ENCODE data around the gene NPHP4.

NPHP4 gene

GRCh38 chr1:5865056-5865455, 127.2 kb downstream of the NPHP4 start:
- H3K4me3 ChIP-seq (replicated peaks in 1 of 2; ENCODE audit: low read depth in 2 of 2, low read length in 2 of 2), result no peak overlapping the region
- TF ChIP-seq, protein P1, sequence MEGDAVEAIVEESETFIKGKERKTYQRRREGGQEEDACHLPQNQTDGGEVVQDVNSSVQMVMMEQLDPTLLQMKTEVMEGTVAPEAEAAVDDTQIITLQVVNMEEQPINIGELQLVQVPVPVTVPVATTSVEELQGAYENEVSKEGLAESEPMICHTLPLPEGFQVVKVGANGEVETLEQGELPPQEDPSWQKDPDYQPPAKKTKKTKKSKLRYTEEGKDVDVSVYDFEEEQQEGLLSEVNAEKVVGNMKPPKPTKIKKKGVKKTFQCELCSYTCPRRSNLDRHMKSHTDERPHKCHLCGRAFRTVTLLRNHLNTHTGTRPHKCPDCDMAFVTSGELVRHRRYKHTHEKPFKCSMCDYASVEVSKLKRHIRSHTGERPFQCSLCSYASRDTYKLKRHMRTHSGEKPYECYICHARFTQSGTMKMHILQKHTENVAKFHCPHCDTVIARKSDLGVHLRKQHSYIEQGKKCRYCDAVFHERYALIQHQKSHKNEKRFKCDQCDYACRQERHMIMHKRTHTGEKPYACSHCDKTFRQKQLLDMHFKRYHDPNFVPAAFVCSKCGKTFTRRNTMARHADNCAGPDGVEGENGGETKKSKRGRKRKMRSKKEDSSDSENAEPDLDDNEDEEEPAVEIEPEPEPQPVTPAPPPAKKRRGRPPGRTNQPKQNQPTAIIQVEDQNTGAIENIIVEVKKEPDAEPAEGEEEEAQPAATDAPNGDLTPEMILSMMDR (IDR thresholded peaks at IDR 0.05; ENCODE audit: low read depth, low read length), result no peak
- no peak for DNase-seq (ENCODE audit: low read depth in 2 of 2)

GRCh38 chr1:5864256-5864655, 128.0 kb downstream of the NPHP4 start:
- TF ChIP-seq, protein P1 (IDR thresholded peaks at IDR 0.05; ENCODE audit: low read depth, low read length), result no peak
- DNase-seq (ENCODE audit: low read depth in 2 of 2), result no peak

GRCh38 chr1:5863238-5863637, 129.0 kb downstream of the NPHP4 start:
- no peak for DNase-seq (ENCODE audit: low read depth in 2 of 2)
- H3K4me3 ChIP-seq (replicated peaks in 1 of 2; ENCODE audit: low read depth in 2 of 2, low read length in 2 of 2), result no peak overlapping the region
- TF ChIP-seq, protein P1 (IDR thresholded peaks at IDR 0.05; ENCODE audit: low read depth, low read length), result no peak

More at GRCh38 chr1:5864256-5864655, 128.0 kb downstream of the NPHP4 start:
- H3K4me3 ChIP-seq (replicated peaks in 1 of 2; ENCODE audit: low read depth in 2 of 2, low read length in 2 of 2), result no peak overlapping the region

DNA sequence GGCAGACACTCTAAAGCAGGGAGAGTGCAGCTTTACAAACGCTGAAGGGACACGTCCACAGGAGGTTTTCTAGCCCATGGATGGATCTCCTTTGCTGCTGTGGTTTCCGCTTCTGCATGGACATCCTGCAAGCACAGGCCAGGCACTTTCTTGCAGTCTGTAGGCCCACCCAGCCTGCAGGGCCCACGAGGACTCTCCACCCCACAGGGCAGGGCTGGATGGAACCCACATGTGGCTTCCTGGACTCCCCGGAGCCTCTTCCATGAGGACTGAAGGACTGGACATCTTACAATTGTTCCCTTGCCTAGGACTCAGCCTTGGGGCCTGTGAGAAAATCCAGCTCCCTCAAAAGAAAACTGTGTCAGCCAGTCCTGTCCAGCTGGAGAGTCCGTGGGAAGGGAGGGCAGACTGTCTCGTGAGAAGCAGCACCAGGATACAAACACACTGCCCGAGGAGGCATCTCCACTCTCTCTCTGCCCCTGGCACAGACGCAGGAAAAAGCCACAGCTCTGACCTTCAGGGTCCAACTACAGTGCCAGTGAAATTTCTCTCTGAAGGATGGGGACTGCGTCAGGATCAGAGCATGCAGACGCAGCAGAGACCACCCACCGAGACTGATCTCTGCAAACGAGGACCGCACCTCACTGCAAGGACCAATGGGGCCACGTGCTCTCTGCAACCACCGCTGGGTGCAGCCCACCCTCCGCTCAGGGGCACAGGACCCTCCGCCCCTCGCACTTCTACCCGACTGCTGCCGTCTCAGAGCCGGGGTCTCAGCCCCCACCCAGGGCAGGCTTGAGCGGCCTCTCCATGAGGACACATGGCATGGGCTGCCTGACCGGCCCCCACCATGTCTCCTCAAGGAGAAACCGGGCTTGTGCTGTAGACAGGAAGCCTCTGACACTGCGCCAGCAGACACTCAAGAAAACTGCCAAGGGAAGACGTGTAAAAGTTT, 130.1 kb downstream of the NPHP4 start:
- H3K4me3 ChIP-seq (replicated peaks in 1 of 2; ENCODE audit: low read depth in 2 of 2, low read length in 2 of 2), result no peak overlapping the region
- TF ChIP-seq, protein P1 (IDR thresholded peaks at IDR 0.05; ENCODE audit: low read depth, low read length), result no peak
- DNase-seq (ENCODE audit: low read depth in 2 of 2), result no peak

DNA sequence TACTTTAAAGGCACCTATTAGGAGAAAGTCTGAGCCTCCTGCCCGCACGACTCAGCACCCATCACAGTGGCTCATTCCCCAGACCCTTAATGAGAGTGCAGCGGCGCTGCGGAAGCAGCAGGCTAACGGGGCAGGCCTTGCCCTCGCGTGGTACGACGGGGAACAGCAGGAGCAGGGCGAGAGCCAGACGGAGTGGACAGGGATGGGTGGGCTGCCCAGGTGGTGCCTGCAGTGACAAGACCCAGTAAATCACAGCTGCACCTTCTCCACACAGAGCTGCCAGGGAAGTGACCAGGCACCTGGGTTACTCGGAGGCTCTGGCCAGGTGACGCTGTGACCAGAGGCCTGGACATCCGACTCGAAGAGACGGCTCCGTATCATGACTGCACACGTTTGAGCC, 131.9 kb downstream of the NPHP4 start:
- H3K4me3 ChIP-seq (replicated peaks in 1 of 2; ENCODE audit: low read depth in 2 of 2, low read length in 2 of 2), result no peak overlapping the region
- DNase-seq (ENCODE audit: low read depth in 2 of 2), result no peak
- TF ChIP-seq, protein P1 (IDR thresholded peaks at IDR 0.05; ENCODE audit: low read depth, low read length), result no peak

- TF ChIP-seq, protein P1 (IDR thresholded peaks at IDR 0.05; ENCODE audit: low read depth, low read length), result no peak
- no peak overlapping the region for H3K4me3 ChIP-seq (replicated peaks in 1 of 2; ENCODE audit: low read depth in 2 of 2, low read length in 2 of 2)
- DNase-seq (ENCODE audit: low read depth in 2 of 2), result no peak
Observed at GRCh38 chr1:5859766-5860165, 132.5 kb downstream of the NPHP4 start.
